Adrenal gland (tissue), 5 donors: Measurements from ENCODE around the gene HPSE2.

ENCODE experiments used
- CTCF ChIP-seq, 6 experiments: fragments of 450-650 bp in 4 of 6; fragments of 200-600 bp in 2 of 6; sonication (generic) in 1 of 6; IDR thresholded peaks; 1 replicate in 5 of 6; 2 replicates in 1 of 6; pipeline versions ENCODE4 v1.5.1 to v1.8.0; 2016 to 2021; ENCODE audit warnings: antibody characterized with exemption in 6 of 6, mild to moderate bottlenecking in 2 of 6, moderate library complexity in 1 of 6
- POLR2A ChIP-seq, 2 donors: fragments of 450-650 bp; IDR thresholded peaks; one replicate each; pipeline ENCODE4 v1.6.1; 2017; ENCODE audit warnings: antibody characterized with exemption in 2 of 2, mild to moderate bottlenecking in 2 of 2, moderate library complexity in 1 of 2
- donor health status: DM: no; HTN: no; CAD: no.

GRCh38 chr10:98510412-98510995 is 725.1 kb downstream of the HPSE2 start:
- TF ChIP-seq CTCF (IDR thresholded peaks at IDR 0.05) (no peak), POLR2A (IDR thresholded peaks at IDR 0.05) (no peak)
